GM12878 (cell line): ENCODE data around the gene ZNF85. TPM values are rescaled to one million over a fixed set of nuclear protein-coding genes. Genes with fewer than 3 reads are reported as not detected.

Experiments
- ATAC-seq: fragments of 200-7000 bp; cut with Tn5 transposase; 3 replicates; pipeline ENCODE4 v1.9.1; 2020; ENCODE audit warnings: mild to moderate bottlenecking, moderate library complexity
- BruUV-seq: library from RNA; stranded (reverse); fragments of 400-500 nt; replicated peaks from 2 replicates; lab custom pipeline; 2021; lab: Mats Ljungman, UMichigan
- CTCF ChIA-PET: fragments of 300-600 bp; sonication (Branson Sonifier 250); formaldehyde crosslinking; extraction: SDS; loops from one replicate; lab custom pipeline; 2021; ENCODE audit warnings: inconsistent platforms; lab: Yijun Ruan, JAX
- POLR2A ChIA-PET: fragments of 350-600 bp; formaldehyde crosslinking; extraction: SDS; loops from one replicate; lab custom pipeline; 2021; ENCODE audit warnings: inconsistent platforms; lab: Charles Lee
- RAD21 ChIA-PET: fragments of 300-600 bp; sonication (Branson Sonifier 250); formaldehyde crosslinking; loops from one replicate; lab custom pipeline; 2023; ENCODE audit warnings: antibody characterized with exemption; ENCODE audit not compliant: unreplicated experiment; lab: Charles Lee
- SMC1A ChIA-PET: fragments of 300-600 bp; sonication (Branson Sonifier 250); formaldehyde crosslinking; loops from one replicate; lab custom pipeline; 2023; ENCODE audit not compliant: unreplicated experiment, uncharacterized antibody; lab: Charles Lee
- DNase-seq: peaks from one replicate; pipeline ENCODE4 v3.0.0-alpha.2; 2011; ENCODE audit warnings: low read depth, low spot score
- FAIRE-seq: peaks from 3 replicates; lab custom pipeline; 2011; peaks lifted over from hg19 to GRCh38; lab: Jason Lieb, UNC
- H2AFZ ChIP-seq: 2 replicates; pipeline ENCODE4 v1.6.0; 2011; ENCODE audit warnings: low read depth, low read length, control low read depth; ENCODE audit not compliant: control insufficient read depth
- H3K27ac ChIP-seq: 2 replicates; pipeline ENCODE4 v1.5.1; 2011; ENCODE audit warnings: control low read depth; ENCODE audit not compliant: control insufficient read depth, insufficient read depth
- H3K27me3 ChIP-seq, 2 experiments: replicated peaks in 1 of 2; 2 replicates each; pipeline versions ENCODE4 v1.6.0 to v1.6.1; 2011; ENCODE audit warnings: low read length in 1 of 2; ENCODE audit not compliant: control insufficient read depth in 2 of 2, insufficient read depth in 2 of 2
- H3K36me3 ChIP-seq, 2 experiments: 2 replicates each; pipeline ENCODE4 v1.5.1; 2011; ENCODE audit warnings: low read length in 1 of 2; ENCODE audit not compliant: control insufficient read depth in 2 of 2, insufficient read depth in 2 of 2
- H3K4me1 ChIP-seq: 2 replicates; pipeline ENCODE4 v1.6.1; 2011; ENCODE audit warnings: mild to moderate bottlenecking, low read length, moderate library complexity, mixed read lengths; ENCODE audit not compliant: control insufficient read depth, insufficient read depth
- H3K4me2 ChIP-seq: 2 replicates; pipeline ENCODE4 v1.6.0; 2011; ENCODE audit warnings: control low read depth; ENCODE audit not compliant: control insufficient read depth, insufficient read depth
- H3K4me3 ChIP-seq: fragments of 200-600 bp; sonication (generic); 2 replicates; pipeline ENCODE4 v1.5.1; 2016
- H3K79me2 ChIP-seq: 2 replicates; pipeline ENCODE4 v1.6.0; 2011; ENCODE audit warnings: low read length; ENCODE audit not compliant: control insufficient read depth, insufficient read depth
- H3K9ac ChIP-seq: 2 replicates; pipeline ENCODE4 v1.8.0; 2011; ENCODE audit warnings: low read length, control low read depth, mixed read lengths; ENCODE audit not compliant: control insufficient read depth, insufficient read depth
- H3K9me3 ChIP-seq: replicated peaks from 3 replicates; pipeline ENCODE4 v1.5.1; 2011; ENCODE audit warnings: mild to moderate bottlenecking, low read length; ENCODE audit not compliant: control insufficient read depth, insufficient read depth
- H4K20me1 ChIP-seq: 2 replicates; pipeline ENCODE4 v1.6.0; 2011; ENCODE audit not compliant: control insufficient read depth, insufficient read depth
- CEBPB ChIP-seq, 2 experiments: fragments of 150-350 bp in 1 of 2; IDR thresholded peaks; 2 replicates each; pipeline ENCODE4 v1.6.1; 2012 to 2014; ENCODE audit warnings: low read depth in 2 of 2, low read length in 2 of 2, borderline replicate concordance in 1 of 2, inconsistent platforms in 1 of 2
- DPF2 ChIP-seq: fragments of 450-650 bp; IDR thresholded peaks from 2 replicates; pipeline ENCODE4 v1.6.1; 2017; ENCODE audit warnings: mild to moderate bottlenecking
- E2F4 ChIP-seq: IDR thresholded peaks from 2 replicates; pipeline ENCODE4 v1.6.1; 2012; ENCODE audit warnings: low read depth, low read length, improper control_type of control experiment
- EED ChIP-seq: sonication (generic); IDR thresholded peaks from 2 replicates; pipeline ENCODE4 v1.6.1; 2016; ENCODE audit warnings: antibody characterized with exemption, low read depth
- ELK1 ChIP-seq: IDR thresholded peaks from 2 replicates; pipeline ENCODE4 v1.6.1; 2012; ENCODE audit warnings: low read depth, low read length, improper control_type of control experiment
- FOS ChIP-seq: IDR thresholded peaks from 3 replicates; pipeline ENCODE4 v1.6.1; 2011; ENCODE audit warnings: borderline replicate concordance; ENCODE audit not compliant: insufficient read length; ENCODE audit errors: extremely low read depth
- FOXK2 ChIP-seq: fragments of 450-650 bp; IDR thresholded peaks from 2 replicates; pipeline ENCODE4 v1.6.1; 2017; ENCODE audit warnings: mild to moderate bottlenecking, moderate library complexity
- HDAC6 ChIP-seq: fragments of 200-600 bp; sonication (generic); IDR thresholded peaks from one replicate; pipeline ENCODE4 v1.8.0; 2017; ENCODE audit warnings: antibody characterized with exemption; ENCODE audit not compliant: unreplicated experiment
- IKZF2 ChIP-seq, 2 experiments: fragments of 450-650 bp; IDR thresholded peaks; 2 replicates each; pipeline ENCODE4 v1.6.1; 2017; ENCODE audit warnings: mild to moderate bottlenecking in 2 of 2, moderate library complexity in 2 of 2
- NR2C2 ChIP-seq: IDR thresholded peaks from 2 replicates; pipeline ENCODE4 v1.6.1; 2011; ENCODE audit warnings: borderline replicate concordance, low read depth; ENCODE audit not compliant: control insufficient read depth, insufficient read length
- TAF1 ChIP-seq: IDR thresholded peaks from 2 replicates; pipeline ENCODE4 v1.6.1; 2011; ENCODE audit warnings: mild to moderate bottlenecking, low read depth, low read length, borderline replicate concordance
- TARDBP ChIP-seq: IDR thresholded peaks from 2 replicates; pipeline ENCODE4 v1.6.1; 2016; ENCODE audit warnings: borderline replicate concordance
- YBX1 ChIP-seq: fragments of 450-650 bp; IDR thresholded peaks from 2 replicates; pipeline ENCODE4 v1.6.1; 2016; ENCODE audit warnings: antibody characterized with exemption
- ZSCAN29 ChIP-seq: fragments of 450-650 bp; IDR thresholded peaks from 2 replicates; pipeline ENCODE4 v1.6.1; 2017; ENCODE audit warnings: mild to moderate bottlenecking, moderate library complexity
- WGBS: methylation state at CpG from one replicate; pipeline ENCODE4 v1.1.6; 2016; ENCODE audit warnings: low lambda C conversion rate; ENCODE audit not compliant: insufficient replicate concordance, insufficient coverage; ENCODE audit errors: missing lambda C conversion rate; 5-methylcytosine and 5-hydroxymethylcytosine counted together
- in situ Hi-C: fragments of 300-500 bp; cut with MboI; formaldehyde crosslinking; loops from 9 replicates; pipeline ENCODE4 v1.14.3; 2018; ENCODE audit warnings: mixed read lengths
- intact Hi-C: fragments of 100-400 bp; cut with micrococcal nuclease; formaldehyde crosslinking; loops from one replicate; pipeline ENCODE4 v1.14.2; 2022; ENCODE audit not compliant: unreplicated experiment
- polyA plus RNA-seq, 11 experiments: library from polyadenylated mRNA; depleted of rRNA in 4 of 11; unstranded in 6 of 11; stranded (reverse) in 5 of 11; fragments of >200 nt; fragmentation: Nextera tagmentation in 4 of 11; fragmentation: Illumina TruSeq in 1 of 11; extraction: Ambion mirVana in 4 of 11; extraction: Trizol in 1 of 11; gene quantifications; 1 replicate in 1 of 11; 2 replicates in 10 of 11; pipeline versions ENCODE4 v1.2.1 to v1.2.3, GENCODE V29; 2011 to 2016; ENCODE audit warnings: inconsistent platforms in 2 of 11, missing spikeins in 2 of 11, low read depth in 1 of 11
- total RNA-seq, 4 experiments: library from RNA; depleted of rRNA in 3 of 4; stranded (reverse); fragments of >200 nt in 3 of 4; fragmentation: Illumina TruSeq in 1 of 4; extraction: Trizol in 1 of 4; gene quantifications; 2 replicates each; pipeline versions ENCODE4 v1.2.1 to v1.2.3, GENCODE V29; 2013 to 2021

ZNF85 gene
- total and polyA plus RNA-seq, 10 of the 15 experiments (the other 5 are each of a cell fraction or from before 2014, with no cell fraction given): 12.6 to 31.7 (median 20.9) TPM

GRCh38 chr19:20968092-20968491 lies 45.0 kb downstream of the ZNF85 start:
- H3K4me2 ChIP-seq: no peak overlapping the region
- H3K9me3 ChIP-seq: no peaks in the 10 kb centered on the region; the same call in 2 of the 3 replicates
- no peak overlapping the region for H2AFZ ChIP-seq
- intact Hi-C loops (no loop called here), in situ Hi-C loops (no loop called here)
- FAIRE-seq: no peak
- no peaks in the 10 kb centered on the region for H3K4me1 ChIP-seq
- BruUV-seq: no TSS peak
- ChIA-PET POLR2A (no interaction called here), SMC1A (no interaction called here), RAD21 (no interaction called here), CTCF (no interaction called here)
- no peak overlapping the region for H3K9ac ChIP-seq
- TF ChIP-seq EED (no peak), DPF2 (no peak), ZSCAN29 (no peak), CEBPB (IDR thresholded peaks at IDR 0.05; ENCODE audit: borderline replicate concordance in 1 of 2, low read depth in 2 of 2, low read length in 2 of 2) (no peak), E2F4 (no peak), NR2C2 (no peak), FOS (no peak), TAF1 (no peak), YBX1 (no peak), TARDBP (no peak), IKZF2 (IDR thresholded peaks at IDR 0.05) (no peak), FOXK2 (no peak), HDAC6 (no peak), ELK1 (no peak)
- WGBS: 0% methylated on average over 1 of the region's 1 CpG
- H3K4me3 ChIP-seq: no peak overlapping the region
- no peaks in the 10 kb centered on the region for H3K36me3 ChIP-seq
- ATAC-seq: no peak
- H3K79me2 ChIP-seq: no peaks in the 10 kb centered on the region
- no peak overlapping the region for H3K27ac ChIP-seq
- H3K27me3 ChIP-seq: no peaks in the 10 kb centered on the region
- DNase-seq: no peak
- H4K20me1 ChIP-seq: no peaks in the 10 kb centered on the region
